Panc1 (cell line): Measurements from ENCODE around the gene MBOAT1. TPM values are rescaled to one million over a fixed set of nuclear protein-coding genes. Genes with fewer than 3 reads are reported as not detected.
A peak's percentile ranks its signal among the peaks of the same experiment; 100 is the strongest.

Experiments
- ATAC-seq: fragments of 200-7000 bp; cut with Tn5 transposase; 2 replicates; pipeline ENCODE4 v1.9.1; 2020; ENCODE audit warnings: mild to moderate bottlenecking, moderate library complexity
- BruUV-seq: library from RNA; stranded (reverse); fragments of 400-500 nt; replicated peaks from 2 replicates; lab custom pipeline; 2021; lab: Mats Ljungman, UMichigan
- CTCF ChIA-PET: fragments of 300-600 bp; sonication (Branson Sonifier 250); formaldehyde crosslinking; loops from one replicate; lab custom pipeline; 2022; ENCODE audit warnings: antibody characterized with exemption; lab: Charles Lee
- POLR2A ChIA-PET: fragments of 300-600 bp; sonication (Branson Sonifier 250); formaldehyde crosslinking; loops from one replicate; lab custom pipeline; 2022; ENCODE audit warnings: antibody characterized with exemption; lab: Charles Lee
- DNase-seq: peaks from one replicate; pipeline ENCODE4 v3.0.0-alpha.2; 2010; ENCODE audit warnings: low read depth, low spot score
- H3K27ac ChIP-seq: 2 replicates; pipeline ENCODE4 v1.5.1; 2011; ENCODE audit warnings: mild to moderate bottlenecking, low read length, inconsistent platforms
- H3K27me3 ChIP-seq: fragments of 200-500 bp; sonication (Bioruptor generic); 2 replicates; pipeline ENCODE4 v1.6.0; 2014; ENCODE audit warnings: low read length, inconsistent platforms; ENCODE audit not compliant: control insufficient read depth, insufficient read depth
- H3K36me3 ChIP-seq: fragments of 200-500 bp; sonication (Bioruptor generic); 2 replicates; pipeline ENCODE4 v1.5.1; 2014; ENCODE audit warnings: inconsistent platforms, mild to moderate bottlenecking, low read length, moderate library complexity; ENCODE audit not compliant: control insufficient read depth, insufficient read depth
- H3K4me1 ChIP-seq: 2 replicates; pipeline ENCODE4 v1.5.1; 2011; ENCODE audit warnings: inconsistent platforms, mild to moderate bottlenecking, low read length, moderate library complexity; ENCODE audit not compliant: control insufficient read depth, insufficient read depth
- H3K4me3 ChIP-seq, 2 experiments: 2 replicates each; pipeline ENCODE4 v1.5.1; 2011 to 2012; ENCODE audit warnings: low read depth in 2 of 2, low read length in 2 of 2, mild to moderate bottlenecking in 2 of 2, inconsistent platforms in 1 of 2, moderate library complexity in 1 of 2
- H3K9me3 ChIP-seq: fragments of 200-500 bp; sonication (Bioruptor generic); 2 replicates; pipeline ENCODE4 v1.5.1; 2014; ENCODE audit warnings: low read depth, mild to moderate bottlenecking, inconsistent platforms, low read length, moderate library complexity; ENCODE audit not compliant: control insufficient read depth, insufficient read depth
- POLR2AphosphoS5 ChIP-seq: IDR thresholded peaks from 2 replicates; pipeline ENCODE4 v1.6.1; 2012; ENCODE audit warnings: mild to moderate bottlenecking, low read depth, low read length, moderate library complexity
- SIN3A ChIP-seq: IDR thresholded peaks from 2 replicates; pipeline ENCODE4 v1.6.1; 2012; ENCODE audit warnings: low read depth, mild to moderate bottlenecking, low read length, moderate library complexity, borderline replicate concordance; ENCODE audit not compliant: insufficient read depth
- TCF7L2 ChIP-seq: IDR thresholded peaks from 2 replicates; pipeline ENCODE4 v1.6.1; 2011; ENCODE audit warnings: mild to moderate bottlenecking, low read depth, low read length, inconsistent platforms
- in situ Hi-C: cut with HindIII; loops from 2 replicates; pipeline ENCODE4 v1.10.0; 2016; ENCODE audit warnings: low sequenced_read_pairs, low pct_unique_long_range_greater_than_20kb
- intact Hi-C: fragments of 100-400 bp; cut with micrococcal nuclease; formaldehyde crosslinking; loops from one replicate; pipeline ENCODE4 v1.10.0; 2022; ENCODE audit not compliant: unreplicated experiment
- total RNA-seq: library from RNA; stranded (reverse); gene quantifications from one replicate; pipeline ENCODE4 v1.2.1, GENCODE V29; 2021; ENCODE audit not compliant: unreplicated experiment
- TF ChIP-seq, protein P1 (sequence below): fragments of 450-650 bp; IDR thresholded peaks from 2 replicates; pipeline ENCODE4 v1.5.1; 2017; ENCODE audit warnings: mild to moderate bottlenecking
- TF ChIP-seq, protein P2 (sequence below), 2 experiments: IDR thresholded peaks; 2 replicates each; pipeline ENCODE4 v1.6.1; 2011 to 2012; ENCODE audit warnings: low read depth in 2 of 2, control low read depth in 1 of 2, low read length in 1 of 2, mild to moderate bottlenecking in 1 of 2, moderate library complexity in 1 of 2; ENCODE audit not compliant: insufficient read depth in 1 of 2

Gene MBOAT1
- total RNA-seq, 1 experiment from 2014 or later: 15.1 TPM

DNA sequence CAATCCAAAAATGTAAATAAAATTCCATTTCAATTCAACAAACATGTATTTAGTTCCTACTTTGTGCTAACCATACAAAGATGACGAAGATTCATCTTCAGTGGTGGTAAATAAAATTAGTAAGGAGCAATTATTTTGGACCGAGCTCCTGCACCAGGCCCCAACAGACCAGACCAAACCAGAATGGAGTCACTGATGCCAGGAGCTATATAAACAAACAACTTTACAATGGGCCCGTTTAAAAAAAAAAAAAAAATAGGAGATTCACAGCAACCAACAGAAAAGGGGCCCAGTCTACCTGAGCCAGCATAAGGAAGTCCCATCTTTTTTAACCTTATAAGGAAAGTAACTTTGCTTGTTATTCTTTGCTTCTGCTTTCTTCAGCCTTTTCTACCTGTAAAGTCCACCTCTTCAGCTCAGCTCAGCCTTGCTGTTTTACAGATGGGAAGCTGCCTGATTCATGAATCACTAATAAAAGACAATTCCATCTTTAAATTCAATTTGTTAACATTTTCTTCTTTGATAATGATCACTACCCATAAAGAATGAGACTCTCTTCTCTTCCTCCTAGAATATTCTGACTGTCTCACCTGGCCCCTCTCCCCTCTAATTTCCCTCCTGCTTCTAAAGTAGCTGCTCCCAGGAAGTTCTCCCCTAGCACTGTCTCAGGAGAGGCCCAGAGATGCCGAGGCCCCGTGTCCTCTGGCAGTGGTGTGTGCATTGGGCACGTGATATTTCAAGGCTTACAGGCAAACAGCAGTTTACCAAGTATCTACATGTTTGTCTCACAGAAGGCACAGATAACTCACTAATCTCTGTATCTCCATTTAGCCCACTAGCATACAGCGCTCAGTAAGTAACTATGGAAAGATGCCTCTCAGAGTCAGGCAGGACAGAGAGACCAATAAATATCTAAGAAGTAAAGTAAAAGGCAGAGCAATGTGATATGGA, 8.4 kb downstream of the MBOAT1 start:
- ATAC-seq (peak; percentile 77), DNase-seq (no peak)
- CTCF ChIA-PET: interaction anchor here (0.6 to 0.7 kb wide), 2 partner anchors 135 to 214 kb away, joined by 3 to 9 read pairs; no protein-coding TSS in a partner anchor
- in situ Hi-C loops (no loop called here), intact Hi-C loops (no loop called here)
- Histone ChIP-seq H3K27me3 (no peaks in the 10 kb centered on the region), H3K36me3 (no peaks in the 10 kb centered on the region), H3K27ac (peak overlapping the region; percentile 85), H3K9me3 (no peaks in the 10 kb centered on the region), H3K4me1 (peaks cover 64% of the 10 kb centered on the region), H3K4me3 (no peak overlapping the region; a peak in 1 of 4 replicates)
- no peak for TF ChIP-seq SIN3A
- TF ChIP-seq, protein P1, sequence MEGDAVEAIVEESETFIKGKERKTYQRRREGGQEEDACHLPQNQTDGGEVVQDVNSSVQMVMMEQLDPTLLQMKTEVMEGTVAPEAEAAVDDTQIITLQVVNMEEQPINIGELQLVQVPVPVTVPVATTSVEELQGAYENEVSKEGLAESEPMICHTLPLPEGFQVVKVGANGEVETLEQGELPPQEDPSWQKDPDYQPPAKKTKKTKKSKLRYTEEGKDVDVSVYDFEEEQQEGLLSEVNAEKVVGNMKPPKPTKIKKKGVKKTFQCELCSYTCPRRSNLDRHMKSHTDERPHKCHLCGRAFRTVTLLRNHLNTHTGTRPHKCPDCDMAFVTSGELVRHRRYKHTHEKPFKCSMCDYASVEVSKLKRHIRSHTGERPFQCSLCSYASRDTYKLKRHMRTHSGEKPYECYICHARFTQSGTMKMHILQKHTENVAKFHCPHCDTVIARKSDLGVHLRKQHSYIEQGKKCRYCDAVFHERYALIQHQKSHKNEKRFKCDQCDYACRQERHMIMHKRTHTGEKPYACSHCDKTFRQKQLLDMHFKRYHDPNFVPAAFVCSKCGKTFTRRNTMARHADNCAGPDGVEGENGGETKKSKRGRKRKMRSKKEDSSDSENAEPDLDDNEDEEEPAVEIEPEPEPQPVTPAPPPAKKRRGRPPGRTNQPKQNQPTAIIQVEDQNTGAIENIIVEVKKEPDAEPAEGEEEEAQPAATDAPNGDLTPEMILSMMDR: no peak
- TF ChIP-seq TCF7L2: no peak
- TF ChIP-seq, protein P2, sequence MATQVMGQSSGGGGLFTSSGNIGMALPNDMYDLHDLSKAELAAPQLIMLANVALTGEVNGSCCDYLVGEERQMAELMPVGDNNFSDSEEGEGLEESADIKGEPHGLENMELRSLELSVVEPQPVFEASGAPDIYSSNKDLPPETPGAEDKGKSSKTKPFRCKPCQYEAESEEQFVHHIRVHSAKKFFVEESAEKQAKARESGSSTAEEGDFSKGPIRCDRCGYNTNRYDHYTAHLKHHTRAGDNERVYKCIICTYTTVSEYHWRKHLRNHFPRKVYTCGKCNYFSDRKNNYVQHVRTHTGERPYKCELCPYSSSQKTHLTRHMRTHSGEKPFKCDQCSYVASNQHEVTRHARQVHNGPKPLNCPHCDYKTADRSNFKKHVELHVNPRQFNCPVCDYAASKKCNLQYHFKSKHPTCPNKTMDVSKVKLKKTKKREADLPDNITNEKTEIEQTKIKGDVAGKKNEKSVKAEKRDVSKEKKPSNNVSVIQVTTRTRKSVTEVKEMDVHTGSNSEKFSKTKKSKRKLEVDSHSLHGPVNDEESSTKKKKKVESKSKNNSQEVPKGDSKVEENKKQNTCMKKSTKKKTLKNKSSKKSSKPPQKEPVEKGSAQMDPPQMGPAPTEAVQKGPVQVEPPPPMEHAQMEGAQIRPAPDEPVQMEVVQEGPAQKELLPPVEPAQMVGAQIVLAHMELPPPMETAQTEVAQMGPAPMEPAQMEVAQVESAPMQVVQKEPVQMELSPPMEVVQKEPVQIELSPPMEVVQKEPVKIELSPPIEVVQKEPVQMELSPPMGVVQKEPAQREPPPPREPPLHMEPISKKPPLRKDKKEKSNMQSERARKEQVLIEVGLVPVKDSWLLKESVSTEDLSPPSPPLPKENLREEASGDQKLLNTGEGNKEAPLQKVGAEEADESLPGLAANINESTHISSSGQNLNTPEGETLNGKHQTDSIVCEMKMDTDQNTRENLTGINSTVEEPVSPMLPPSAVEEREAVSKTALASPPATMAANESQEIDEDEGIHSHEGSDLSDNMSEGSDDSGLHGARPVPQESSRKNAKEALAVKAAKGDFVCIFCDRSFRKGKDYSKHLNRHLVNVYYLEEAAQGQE (IDR thresholded peaks at IDR 0.05; ENCODE audit: insufficient read depth in 1 of 2, low read depth in 2 of 2, low read length in 1 of 2): no peak
- TF ChIP-seq POLR2AphosphoS5: no peak
- BruUV-seq: no TSS peak
- POLR2A ChIA-PET: interaction anchor here (0.7 kb wide), 1 partner anchor 1329 kb away, joined by 9 read pairs; no protein-coding TSS in a partner anchor

DNA sequence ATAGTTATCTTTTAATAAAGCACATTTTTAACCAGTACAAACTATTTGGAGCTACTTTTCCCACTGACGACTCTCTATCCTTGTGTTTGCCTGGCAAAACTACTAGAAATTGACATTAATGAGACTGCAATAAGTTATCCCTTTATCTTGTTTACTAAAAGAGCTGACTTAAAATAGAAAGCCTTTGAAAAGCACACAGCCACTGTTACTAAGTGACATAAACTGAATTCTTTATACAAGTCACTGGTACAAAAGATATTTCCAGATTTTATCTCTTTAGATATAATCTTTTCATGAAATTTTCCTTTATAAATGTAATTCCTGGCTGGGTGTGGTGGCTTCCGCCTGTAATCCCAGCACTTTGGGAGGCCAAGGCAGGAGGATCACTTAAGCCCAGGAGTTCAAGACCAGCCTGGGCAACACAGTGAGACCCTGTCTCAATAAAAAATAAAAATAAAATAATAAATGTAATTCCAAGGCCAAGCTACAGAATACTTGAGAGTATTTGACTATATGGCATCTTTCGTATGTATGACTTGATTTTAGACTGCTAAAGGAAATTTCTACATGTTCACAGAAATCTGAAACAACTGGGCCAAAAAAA, 9.5 kb downstream of the MBOAT1 start:
- Histone ChIP-seq H3K27ac (peak overlapping the region; percentile 85), H3K36me3 (no peaks in the 10 kb centered on the region), H3K27me3 (no peaks in the 10 kb centered on the region), H3K9me3 (no peaks in the 10 kb centered on the region), H3K4me3 (no peak overlapping the region), H3K4me1 (peaks cover 60% of the 10 kb centered on the region)
- ATAC-seq (no peak), DNase-seq (no peak)
- ChIA-PET CTCF (interaction anchor here (0.6 to 0.7 kb wide), 2 partner anchors 134 to 215 kb away, joined by 3 to 9 read pairs; no protein-coding TSS in a partner anchor), POLR2A (interaction anchor here (0.6 kb wide), 2 partner anchors 361 to 729 kb away, joined by 3 to 6 read pairs; no protein-coding TSS in a partner anchor)
- intact Hi-C loops (no loop called here), in situ Hi-C loops (no loop called here)
- TF ChIP-seq TCF7L2: no peak; the same call in 1 of the 2 replicates
- no peak for TF ChIP-seq POLR2AphosphoS5
- TF ChIP-seq, protein P2 (IDR thresholded peaks at IDR 0.05; ENCODE audit: insufficient read depth in 1 of 2, low read depth in 2 of 2, low read length in 1 of 2): no peak
- TF ChIP-seq, protein P1: no peak
- TF ChIP-seq SIN3A: no peak
- no TSS peak for BruUV-seq
